ENCODE results near the gene COASY.
A peak's percentile ranks its signal among the peaks of the same experiment; 100 is the strongest.

Gene COASY

DNA sequence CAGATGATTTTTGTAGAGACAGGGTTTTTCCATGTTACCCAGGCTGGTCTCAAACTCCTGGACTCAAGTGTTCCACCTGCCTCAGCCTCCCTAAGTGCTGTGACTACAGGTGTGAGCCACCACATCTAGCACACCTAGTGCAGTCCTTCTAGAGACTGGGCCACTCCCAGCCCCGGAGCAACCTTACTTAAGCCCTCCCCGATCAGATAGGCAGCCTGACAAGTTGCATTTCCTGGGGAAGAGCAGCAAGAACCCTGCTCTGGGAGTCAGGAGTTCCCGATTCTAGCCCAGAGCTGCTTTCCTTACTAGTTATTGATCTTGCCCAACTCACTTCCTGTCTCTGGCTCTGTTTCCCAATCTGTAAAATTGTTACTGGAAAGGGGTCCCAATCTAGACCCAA is 32.9 kb upstream of the COASY start:
- Histone ChIP-seq H3K27ac (ENCODE audit: insufficient read depth in 1 of 2, low read depth in 1 of 2, low read length in 2 of 2, poor library complexity in 1 of 2, severe bottlenecking in 2 of 2) (peak overlapping the region in 1 of 2 experiments; percentile 14), H3K36me3 (ENCODE audit: control insufficient read depth in 4 of 4, insufficient read depth in 4 of 4, low read length in 3 of 4) (no peaks in the 10 kb centered on the region), H3K4me1 (ENCODE audit: control extremely low read depth in 1 of 4, control insufficient read depth in 4 of 4, insufficient read depth in 4 of 4, low read length in 3 of 4) (peaks cover 2 to 48% (median 41%) of the 10 kb centered on the region in 4 experiments), H3K9me3 (ENCODE audit: control extremely low read depth in 1 of 5, control insufficient read depth in 4 of 5, insufficient read depth in 2 of 5, low read depth in 1 of 5, low read length in 4 of 5) (no peaks in the 10 kb centered on the region), H3K4me3 (ENCODE audit: control insufficient read depth in 1 of 7, extremely low read depth in 1 of 7, insufficient read depth in 4 of 7, low read depth in 2 of 7, low read length in 6 of 7) (no peak overlapping the region), H3K27me3 (replicated peaks in 2 of 5; ENCODE audit: control insufficient read depth in 4 of 5, insufficient read depth in 5 of 5, low read length in 4 of 5) (no peaks in the 10 kb centered on the region)
- 4% methylated on average over 3 of the region's 3 CpGs for WGBS (ENCODE audit: insufficient coverage)
- ChIA-PET POLR2A (interaction anchor here (0.6 kb wide), 1 partner anchor 239 kb away, joined by 3 read pairs; no protein-coding TSS in a partner anchor), CTCF (interaction anchor here (0.7 to 4.9 kb wide), 4 partner anchors 9 to 307 kb away, joined by 3 to 47 read pairs (median 6); no protein-coding TSS in a partner anchor)
- DNase-seq = no peak

GRCh38 chr17:42530952-42531454 is 30.9 kb upstream of the COASY start:
- peak overlapping the region in 2 of 7 experiments; percentile 49 to 60 for H3K4me3 ChIP-seq (ENCODE audit: control insufficient read depth in 1 of 7, extremely low read depth in 1 of 7, insufficient read depth in 4 of 7, low read depth in 2 of 7, low read length in 6 of 7)
- ChIA-PET POLR2A (interaction anchor here (0.9 to 1.3 kb wide), 2 partner anchors 108 to 211 kb away, joined by 4 to 5 read pairs; partner anchors contain the start of gene CAVIN1), CTCF (interaction anchor here (3.3 to 4.9 kb wide), 2 partner anchors 11 to 209 kb away, joined by 9 to 47 read pairs; no protein-coding TSS in a partner anchor)
- H3K4me1 ChIP-seq (ENCODE audit: control extremely low read depth in 1 of 4, control insufficient read depth in 4 of 4, insufficient read depth in 4 of 4, low read length in 3 of 4) = peaks cover 2 to 57% (median 51%) of the 10 kb centered on the region in 4 experiments
- H3K27me3 ChIP-seq (replicated peaks in 2 of 5; ENCODE audit: control insufficient read depth in 4 of 5, insufficient read depth in 5 of 5, low read length in 4 of 5) = no peaks in the 10 kb centered on the region
- DNase-seq = no peak
- no peak overlapping the region for H3K27ac ChIP-seq (ENCODE audit: insufficient read depth in 1 of 2, low read depth in 1 of 2, low read length in 2 of 2, poor library complexity in 1 of 2, severe bottlenecking in 2 of 2)
- H3K36me3 ChIP-seq (ENCODE audit: control insufficient read depth in 4 of 4, insufficient read depth in 4 of 4, low read length in 3 of 4) = no peaks in the 10 kb centered on the region
- 88% methylated on average over 1 of the region's 2 CpGs for WGBS (ENCODE audit: insufficient coverage)
- H3K9me3 ChIP-seq (ENCODE audit: control extremely low read depth in 1 of 5, control insufficient read depth in 4 of 5, insufficient read depth in 2 of 5, low read depth in 1 of 5, low read length in 4 of 5) = no peaks in the 10 kb centered on the region

DNA sequence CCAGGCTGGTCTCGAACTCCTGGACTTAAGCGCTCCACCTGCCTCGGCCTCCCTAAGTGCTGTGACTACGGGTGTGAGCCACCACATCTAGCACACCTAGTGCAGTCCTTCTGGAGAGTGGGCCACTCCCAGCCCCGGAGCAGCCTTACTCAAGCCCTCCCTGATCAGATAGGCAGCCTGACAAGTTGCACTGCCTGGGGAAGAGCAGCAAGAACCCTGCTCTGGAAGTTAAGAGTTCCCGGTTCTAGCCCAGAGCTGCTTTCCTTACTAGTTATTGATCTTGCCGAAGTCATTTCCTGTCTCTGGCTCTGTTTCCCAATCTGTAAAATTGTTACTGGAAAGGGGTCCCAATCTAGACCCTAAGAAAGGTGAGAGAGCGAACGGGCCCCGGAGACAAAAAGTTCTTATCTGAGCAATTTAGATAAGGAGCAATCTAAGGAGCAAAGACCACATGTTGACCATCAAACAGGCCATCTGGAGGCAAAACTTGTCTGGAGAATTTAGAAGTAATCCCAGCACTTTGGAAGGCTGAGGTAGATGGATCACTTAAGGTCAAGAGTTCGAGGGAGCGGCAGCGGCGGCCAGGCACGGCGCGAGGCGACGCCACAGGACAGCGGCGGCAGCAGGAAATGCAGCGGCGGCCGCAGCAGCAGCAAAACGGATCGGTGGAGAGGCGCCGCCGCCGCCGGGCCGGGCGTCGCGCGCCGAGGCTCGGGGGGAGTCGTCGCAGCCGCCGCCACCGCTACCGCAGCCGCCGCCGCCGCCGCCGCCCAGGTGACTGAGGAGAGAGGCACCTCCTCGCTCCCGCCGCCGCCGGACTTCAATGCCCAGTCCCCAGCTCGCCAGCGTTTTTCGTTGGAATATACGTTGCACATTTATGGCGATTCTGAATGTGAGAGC is 30.2 kb upstream of the COASY start:
- no peaks in the 10 kb centered on the region for H3K27me3 ChIP-seq (replicated peaks in 2 of 5; ENCODE audit: control insufficient read depth in 4 of 5, insufficient read depth in 5 of 5, low read length in 4 of 5)
- H3K4me3 ChIP-seq (ENCODE audit: control insufficient read depth in 1 of 7, extremely low read depth in 1 of 7, insufficient read depth in 4 of 7, low read depth in 2 of 7, low read length in 6 of 7) = peak overlapping the region; percentile 48 to 86 (median 63)
- peaks cover 2 to 58% (median 52%) of the 10 kb centered on the region in 4 experiments for H3K4me1 ChIP-seq (ENCODE audit: control extremely low read depth in 1 of 4, control insufficient read depth in 4 of 4, insufficient read depth in 4 of 4, low read length in 3 of 4)
- no peaks in the 10 kb centered on the region for H3K9me3 ChIP-seq (ENCODE audit: control extremely low read depth in 1 of 5, control insufficient read depth in 4 of 5, insufficient read depth in 2 of 5, low read depth in 1 of 5, low read length in 4 of 5)
- H3K36me3 ChIP-seq (ENCODE audit: control insufficient read depth in 4 of 4, insufficient read depth in 4 of 4, low read length in 3 of 4) = no peaks in the 10 kb centered on the region
- DNase-seq = peak in 2 of 3 donors; percentile 52 to 72
- no peak overlapping the region for H3K27ac ChIP-seq (ENCODE audit: insufficient read depth in 1 of 2, low read depth in 1 of 2, low read length in 2 of 2, poor library complexity in 1 of 2, severe bottlenecking in 2 of 2)
- POLR2A ChIA-PET = interaction anchor here (0.6 to 0.9 kb wide), 3 partner anchors 24 to 109 kb away, joined by 3 to 5 read pairs (median 3); partner anchors contain the start of gene CAVIN1
- 11% methylated on average over 60 of the region's 60 CpGs for WGBS (ENCODE audit: insufficient coverage)
- CTCF ChIA-PET = interaction anchor here (0.8 to 4.9 kb wide), 3 partner anchors 12 to 210 kb away, joined by 3 to 47 read pairs (median 9); no protein-coding TSS in a partner anchor

- ChIA-PET CTCF (interaction anchor here (1.1 to 3.1 kb wide), 4 partner anchors 13 to 214 kb away, joined by 3 to 11 read pairs (median 5); no protein-coding TSS in a partner anchor), POLR2A (interaction anchor here (0.8 to 1.4 kb wide), 3 partner anchors 8 to 42 kb away, joined by 3 to 4 read pairs (median 4); partner anchors contain the start of gene PSMC3IP)
- peaks cover 2 to 44% (median 36%) of the 10 kb centered on the region in 4 experiments for H3K4me1 ChIP-seq (ENCODE audit: control extremely low read depth in 1 of 4, control insufficient read depth in 4 of 4, insufficient read depth in 4 of 4, low read length in 3 of 4)
- DNase-seq = peak in 1 of 3 donors; percentile 50
- H3K27me3 ChIP-seq (replicated peaks in 2 of 5; ENCODE audit: control insufficient read depth in 4 of 5, insufficient read depth in 5 of 5, low read length in 4 of 5) = no peaks in the 10 kb centered on the region
- H3K4me3 ChIP-seq (ENCODE audit: control insufficient read depth in 1 of 7, extremely low read depth in 1 of 7, insufficient read depth in 4 of 7, low read depth in 2 of 7, low read length in 6 of 7) = peak overlapping the region; percentile 70 to 81 (median 72)
- H3K27ac ChIP-seq (ENCODE audit: insufficient read depth in 1 of 2, low read depth in 1 of 2, low read length in 2 of 2, poor library complexity in 1 of 2, severe bottlenecking in 2 of 2) = peak overlapping the region; percentile 34 to 73
- H3K36me3 ChIP-seq (ENCODE audit: control insufficient read depth in 4 of 4, insufficient read depth in 4 of 4, low read length in 3 of 4) = peaks cover 0 to 20% (median 11%) of the 10 kb centered on the region in 4 experiments
- WGBS (ENCODE audit: insufficient coverage) = 45% methylated on average over 25 of the region's 26 CpGs
- H3K9me3 ChIP-seq (ENCODE audit: control extremely low read depth in 1 of 5, control insufficient read depth in 4 of 5, insufficient read depth in 2 of 5, low read depth in 1 of 5, low read length in 4 of 5) = no peaks in the 10 kb centered on the region
Observed at GRCh38 chr17:42535155-42536047, 26.5 kb upstream of the COASY start.

DNA sequence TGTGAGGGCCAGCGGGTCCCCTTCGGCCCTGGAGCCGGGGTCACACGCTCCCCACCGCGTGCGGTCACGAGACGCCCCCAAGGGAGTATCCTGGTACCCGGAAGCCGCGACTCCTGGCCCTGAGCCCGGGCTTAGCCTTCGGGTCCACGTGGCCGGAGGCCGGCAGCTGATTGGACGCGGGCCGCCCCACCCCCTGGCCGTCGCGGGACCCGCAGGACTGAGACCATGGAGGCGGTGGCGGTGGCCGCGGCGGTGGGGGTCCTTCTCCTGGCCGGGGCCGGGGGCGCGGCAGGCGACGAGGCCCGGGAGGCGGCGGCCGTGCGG is 25.9 kb upstream of the COASY start, which contains the start of gene NAGLU:
TSS of gene NAGLU (plus strand) at position 194 of the 324 bp plus-strand sequence. CDS start at position 226, 32 bp downstream.
- WGBS (ENCODE audit: insufficient coverage) = 0% methylated on average over 40 of the region's 40 CpGs
- peak; percentile 86 to 91 (median 89) for DNase-seq
- CTCF ChIA-PET = interaction anchor here (1.1 to 3.1 kb wide), 4 partner anchors 13 to 214 kb away, joined by 3 to 11 read pairs (median 5); no protein-coding TSS in a partner anchor

More for the DNA sequence above, 25.9 kb upstream of the COASY start, which contains the start of gene NAGLU:
- Histone ChIP-seq H3K4me1 (ENCODE audit: control extremely low read depth in 1 of 4, control insufficient read depth in 4 of 4, insufficient read depth in 4 of 4, low read length in 3 of 4) (peaks cover 2 to 38% (median 30%) of the 10 kb centered on the region in 4 experiments), H3K9me3 (ENCODE audit: control extremely low read depth in 1 of 5, control insufficient read depth in 4 of 5, insufficient read depth in 2 of 5, low read depth in 1 of 5, low read length in 4 of 5) (no peaks in the 10 kb centered on the region), H3K27me3 (replicated peaks in 2 of 5; ENCODE audit: control insufficient read depth in 4 of 5, insufficient read depth in 5 of 5, low read length in 4 of 5) (no peaks in the 10 kb centered on the region), H3K36me3 (ENCODE audit: control insufficient read depth in 4 of 4, insufficient read depth in 4 of 4, low read length in 3 of 4) (peaks cover 0 to 25% (median 14%) of the 10 kb centered on the region in 4 experiments), H3K27ac (ENCODE audit: insufficient read depth in 1 of 2, low read depth in 1 of 2, low read length in 2 of 2, poor library complexity in 1 of 2, severe bottlenecking in 2 of 2) (peak within 1 kb of the TSS; percentile 34 to 73), H3K4me3 (ENCODE audit: control insufficient read depth in 1 of 7, extremely low read depth in 1 of 7, insufficient read depth in 4 of 7, low read depth in 2 of 7, low read length in 6 of 7) (peak within 1 kb of the TSS; percentile 70 to 81 (median 72))
- POLR2A ChIA-PET = interaction anchor here (0.8 to 1.4 kb wide), 4 partner anchors 9 to 215 kb away, joined by 3 to 4 read pairs (median 4); partner anchors contain the start of gene PSMC3IP
